OCI-LY1 (cell line): ENCODE measurements around the gene SPAG9.

Experiments used
- H2AFZ ChIP-seq: fragments of 200-600 bp; sonication (generic), shearing (Covaris generic); 2 replicates; pipeline ENCODE4 v1.6.0; 2014; ENCODE audit warnings: antibody characterized with exemption, mild to moderate bottlenecking, low read length
- H3F3A ChIP-seq: fragments of 200-600 bp; sonication (generic), shearing (Covaris generic); 2 replicates; pipeline ENCODE4 v1.6.0; 2014; ENCODE audit warnings: mild to moderate bottlenecking, antibody characterized with exemption, low read length, moderate library complexity; ENCODE audit not compliant: insufficient read depth
- H3K27ac ChIP-seq: fragments of 200-600 bp; sonication (generic); 2 replicates; pipeline ENCODE4 v1.5.1; 2014; ENCODE audit warnings: low read length, mixed run types, mild to moderate bottlenecking, low read depth; ENCODE audit not compliant: poor library complexity, severe bottlenecking
- H3K27me3 ChIP-seq: fragments of 200-600 bp; sonication (generic); 2 replicates; pipeline ENCODE4 v1.6.0; 2014; ENCODE audit warnings: antibody characterized with exemption, mild to moderate bottlenecking, low read length, moderate library complexity; ENCODE audit not compliant: insufficient read depth
- H3K36me3 ChIP-seq: fragments of 200-600 bp; sonication (generic); 2 replicates; pipeline ENCODE4 v1.6.1; 2014; ENCODE audit warnings: mild to moderate bottlenecking, antibody characterized with exemption, low read length, moderate library complexity, mixed read lengths; ENCODE audit not compliant: insufficient read depth
- H3K4me1 ChIP-seq: fragments of 200-600 bp; sonication (generic); 2 replicates; pipeline ENCODE4 v1.5.1; 2014; ENCODE audit warnings: mild to moderate bottlenecking, low read length, moderate library complexity; ENCODE audit not compliant: insufficient read depth, severe bottlenecking
- H3K4me2 ChIP-seq: fragments of 200-600 bp; sonication (generic), shearing (Covaris generic); 2 replicates; pipeline ENCODE4 v1.6.1; 2014; ENCODE audit warnings: low read length
- H3K4me3 ChIP-seq: fragments of 200-600 bp; sonication (generic); 2 replicates; pipeline ENCODE4 v1.5.1; 2014; ENCODE audit warnings: low read length, low read depth, mild to moderate bottlenecking, mixed read lengths; ENCODE audit not compliant: poor library complexity, severe bottlenecking
- H3K79me2 ChIP-seq: fragments of 200-600 bp; shearing (Covaris generic); 2 replicates; pipeline ENCODE4 v1.6.1; 2016; ENCODE audit warnings: mixed run types, low read length, mixed read lengths; ENCODE audit not compliant: insufficient read depth
- H3K9ac ChIP-seq: fragments of 200-600 bp; sonication (generic), shearing (Covaris generic); 2 replicates; pipeline ENCODE4 v1.6.1; 2014; ENCODE audit warnings: mild to moderate bottlenecking, low read length, mixed read lengths
- H3K9me2 ChIP-seq: fragments of 200-600 bp; sonication (generic), shearing (Covaris generic); 2 replicates; pipeline ENCODE4 v1.6.1; 2014; ENCODE audit warnings: low read depth, mild to moderate bottlenecking, low read length, mixed read lengths
- H3K9me3 ChIP-seq: fragments of 200-600 bp; shearing (Covaris generic); 2 replicates; pipeline ENCODE4 v1.6.1; 2014; ENCODE audit warnings: low read length, mixed read lengths
- H4K20me1 ChIP-seq: fragments of 200-600 bp; sonication (generic), shearing (Covaris generic); 2 replicates; pipeline ENCODE4 v1.6.0; 2016; ENCODE audit warnings: mild to moderate bottlenecking, low read length; ENCODE audit not compliant: insufficient read depth
- EZH2 ChIP-seq: fragments of 200-600 bp; sonication (generic), shearing (Covaris generic); IDR thresholded peaks from 2 replicates; pipeline ENCODE4 v1.8.0; 2017; ENCODE audit warnings: borderline replicate concordance, mixed run types, mild to moderate bottlenecking, antibody characterized with exemption, low read length, moderate library complexity, mixed read lengths
- TF ChIP-seq, protein P1 (sequence below): fragments of 200-600 bp; sonication (generic), shearing (Covaris generic); IDR thresholded peaks from 2 replicates; pipeline ENCODE4 v1.5.1; 2017; ENCODE audit warnings: mild to moderate bottlenecking, antibody characterized with exemption, low read length, moderate library complexity, mixed read lengths

Gene SPAG9

DNA sequence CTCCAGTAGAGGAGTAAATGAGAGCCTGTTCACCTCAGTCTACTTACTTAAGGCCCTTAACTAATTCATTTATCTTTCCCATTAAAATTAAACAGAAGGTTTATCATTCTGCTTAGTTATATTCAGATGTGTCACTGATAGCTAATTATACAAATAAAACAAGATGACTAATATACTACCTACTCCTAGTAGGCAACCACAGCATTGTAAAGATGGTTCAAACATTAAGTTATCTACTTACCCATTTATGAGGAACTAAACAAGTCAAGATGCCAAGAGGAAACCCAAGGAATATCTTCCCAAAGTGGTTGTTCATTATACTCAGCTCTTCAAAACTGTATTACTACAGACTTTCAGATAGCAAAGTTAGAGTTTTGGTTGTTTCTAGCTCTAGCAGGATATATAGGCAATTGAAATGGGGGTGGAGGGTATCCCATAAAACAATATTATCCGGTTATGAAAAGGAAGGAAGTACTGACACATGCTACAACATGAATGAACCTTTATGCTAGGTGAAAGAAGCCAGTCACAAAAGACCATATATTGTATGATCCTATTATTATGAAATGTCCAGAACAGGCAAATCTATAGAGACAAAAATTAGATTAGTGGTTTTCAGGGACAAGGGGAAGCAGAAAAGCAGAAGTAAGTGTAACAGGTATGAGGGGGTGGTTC lies 56.5 kb downstream of the SPAG9 start:
- no peaks in the 10 kb centered on the region for H3K9me3 ChIP-seq
- H3F3A ChIP-seq, result no peaks in the 10 kb centered on the region
- H3K36me3 ChIP-seq, result no peaks in the 10 kb centered on the region
- peaks cover 7% of the 10 kb centered on the region for H3K4me1 ChIP-seq
- H3K9me2 ChIP-seq, result no peaks in the 10 kb centered on the region; the same call in 1 of the 2 replicates
- H3K9ac ChIP-seq, result no peak overlapping the region
- TF ChIP-seq, protein P1, sequence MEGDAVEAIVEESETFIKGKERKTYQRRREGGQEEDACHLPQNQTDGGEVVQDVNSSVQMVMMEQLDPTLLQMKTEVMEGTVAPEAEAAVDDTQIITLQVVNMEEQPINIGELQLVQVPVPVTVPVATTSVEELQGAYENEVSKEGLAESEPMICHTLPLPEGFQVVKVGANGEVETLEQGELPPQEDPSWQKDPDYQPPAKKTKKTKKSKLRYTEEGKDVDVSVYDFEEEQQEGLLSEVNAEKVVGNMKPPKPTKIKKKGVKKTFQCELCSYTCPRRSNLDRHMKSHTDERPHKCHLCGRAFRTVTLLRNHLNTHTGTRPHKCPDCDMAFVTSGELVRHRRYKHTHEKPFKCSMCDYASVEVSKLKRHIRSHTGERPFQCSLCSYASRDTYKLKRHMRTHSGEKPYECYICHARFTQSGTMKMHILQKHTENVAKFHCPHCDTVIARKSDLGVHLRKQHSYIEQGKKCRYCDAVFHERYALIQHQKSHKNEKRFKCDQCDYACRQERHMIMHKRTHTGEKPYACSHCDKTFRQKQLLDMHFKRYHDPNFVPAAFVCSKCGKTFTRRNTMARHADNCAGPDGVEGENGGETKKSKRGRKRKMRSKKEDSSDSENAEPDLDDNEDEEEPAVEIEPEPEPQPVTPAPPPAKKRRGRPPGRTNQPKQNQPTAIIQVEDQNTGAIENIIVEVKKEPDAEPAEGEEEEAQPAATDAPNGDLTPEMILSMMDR, result no peak
- TF ChIP-seq EZH2, result no peak
- peaks cover 16% of the 10 kb centered on the region; the same call in 1 of the 2 replicates for H3K79me2 ChIP-seq
- H3K27ac ChIP-seq, result no peak overlapping the region
- no peak overlapping the region for H3K4me2 ChIP-seq
- H2AFZ ChIP-seq, result no peak overlapping the region
- no peaks in the 10 kb centered on the region for H4K20me1 ChIP-seq
- no peaks in the 10 kb centered on the region for H3K27me3 ChIP-seq
- no peak overlapping the region for H3K4me3 ChIP-seq

DNA sequence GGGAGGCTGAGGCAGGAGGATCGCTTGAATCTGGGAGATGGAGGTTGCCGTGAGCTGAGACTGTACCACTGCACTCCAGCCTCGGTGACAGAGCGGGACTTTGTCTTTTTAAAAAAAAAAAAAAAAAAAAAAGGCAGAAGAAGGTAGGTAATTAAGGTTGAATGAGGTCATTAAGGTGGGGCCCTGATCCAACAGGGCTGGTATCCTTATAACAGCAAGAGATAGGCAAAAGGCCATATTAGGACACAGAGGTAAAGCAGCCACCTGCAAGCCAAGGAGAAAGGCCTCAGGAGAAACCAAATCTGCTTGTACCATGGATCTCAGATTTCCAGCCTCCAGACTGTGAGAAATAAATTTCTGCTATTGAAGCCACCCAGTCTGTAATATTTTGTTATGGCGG lies 60.3 kb downstream of the SPAG9 start:
- no peak for TF ChIP-seq EZH2
- TF ChIP-seq, protein P1, result no peak
- Histone ChIP-seq H3K9me2 (no peaks in the 10 kb centered on the region), H3K36me3 (no peaks in the 10 kb centered on the region), H3K4me3 (no peak overlapping the region), H3K9ac (no peak overlapping the region), H3K27ac (no peak overlapping the region), H3K27me3 (no peaks in the 10 kb centered on the region), H3F3A (peaks cover 7% of the 10 kb centered on the region; the same call in 1 of the 2 replicates), H2AFZ (no peak overlapping the region), H3K79me2 (peaks cover 18% of the 10 kb centered on the region), H3K4me1 (peaks cover 8% of the 10 kb centered on the region), H3K4me2 (no peak overlapping the region), H4K20me1 (no peaks in the 10 kb centered on the region), H3K9me3 (no peaks in the 10 kb centered on the region)

DNA sequence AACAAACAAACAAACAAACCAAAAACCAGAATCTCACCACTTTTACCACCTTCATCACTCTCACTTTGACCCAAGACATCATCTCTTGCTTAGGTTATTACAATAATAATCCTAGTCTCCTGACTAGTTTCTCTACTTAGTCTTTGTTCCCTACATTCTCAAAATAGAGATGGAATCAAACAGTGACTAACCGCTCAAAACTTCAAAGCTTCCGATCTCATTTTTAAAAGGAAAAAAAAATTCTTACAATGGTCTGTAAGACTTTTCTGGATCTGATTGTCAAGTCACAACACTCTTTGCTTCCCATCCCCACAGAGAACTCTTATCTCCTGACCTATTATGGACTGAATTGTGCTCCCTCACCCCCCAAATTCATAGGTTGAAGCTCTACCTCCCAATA lies 60.9 kb downstream of the SPAG9 start:
- Histone ChIP-seq H3K27ac (no peak overlapping the region), H3K4me3 (no peak overlapping the region), H3K9me2 (no peaks in the 10 kb centered on the region), H3K4me2 (no peak overlapping the region), H2AFZ (no peak overlapping the region), H3K36me3 (no peaks in the 10 kb centered on the region), H3K27me3 (no peaks in the 10 kb centered on the region), H3K9ac (no peak overlapping the region), H3K4me1 (peaks cover 8% of the 10 kb centered on the region), H3F3A (peaks cover 7% of the 10 kb centered on the region; the same call in 1 of the 2 replicates), H3K79me2 (peaks cover 18% of the 10 kb centered on the region), H3K9me3 (no peaks in the 10 kb centered on the region), H4K20me1 (no peaks in the 10 kb centered on the region)
- TF ChIP-seq EZH2, result no peak
- TF ChIP-seq, protein P1, result no peak
